ENCODE results near the gene ADGRE3. TPM values are rescaled to one million over a fixed set of nuclear protein-coding genes. Genes with fewer than 3 reads are reported as not detected.

The ADGRE3 gene
- total RNA-seq, 4 donors from 2014 or later = not detected

- in situ Hi-C loops (cut with MboI; ENCODE audit: low pct_ligation_motif_present in 1 of 4, low pct_unique_long_range_greater_than_20kb in 1 of 4, low sequenced_read_pairs in 3 of 4) = no loop called here
- peaks cover 8% of the 10 kb centered on the region for H3K27me3 ChIP-seq
- no peak overlapping the region for H3K27ac ChIP-seq
- no peaks in the 10 kb centered on the region for H3K9me3 ChIP-seq
- WGBS, 2 donors (ENCODE audit: low coverage in 1 of 2) = 72 to 89% methylated on average over 4 to 6 of the region's 6 CpGs
- no peak overlapping the region for H3K4me3 ChIP-seq
- TF ChIP-seq EP300 (IDR thresholded peaks at IDR 0.05; ENCODE audit: low read depth) = no peak
- TF ChIP-seq POLR2AphosphoS5 (IDR thresholded peaks at IDR 0.05) = no peak
- no peak for TF ChIP-seq CTCF (IDR thresholded peaks at IDR 0.05)
- no peak for TF ChIP-seq POLR2A (IDR thresholded peaks at IDR 0.05)
- no peak for DNase-seq
- H3K36me3 ChIP-seq = no peaks in the 10 kb centered on the region
- intact Hi-C loops (cut with DNase I; ENCODE audit: low total_unique reads) = no loop called here
- H3K4me1 ChIP-seq = no peaks in the 10 kb centered on the region
Observed at GRCh38 chr19:14677464-14677863, 2.8 kb upstream of the ADGRE3 start.

GRCh38 chr19:14676762-14677161, 2.1 kb upstream of the ADGRE3 start:
- intact Hi-C loops (cut with DNase I; ENCODE audit: low total_unique reads) (no loop called here), in situ Hi-C loops (cut with MboI; ENCODE audit: low pct_ligation_motif_present in 1 of 4, low pct_unique_long_range_greater_than_20kb in 1 of 4, low sequenced_read_pairs in 3 of 4) (no loop called here)
- no peak for TF ChIP-seq CTCF (IDR thresholded peaks at IDR 0.05)
- no peak for TF ChIP-seq POLR2AphosphoS5 (IDR thresholded peaks at IDR 0.05)
- TF ChIP-seq POLR2A (IDR thresholded peaks at IDR 0.05) = no peak
- no peak for TF ChIP-seq EP300 (IDR thresholded peaks at IDR 0.05; ENCODE audit: low read depth)
- Histone ChIP-seq H3K4me3 (no peak overlapping the region), H3K36me3 (no peaks in the 10 kb centered on the region), H3K4me1 (no peaks in the 10 kb centered on the region), H3K27me3 (peaks cover 8% of the 10 kb centered on the region), H3K27ac (no peak overlapping the region), H3K9me3 (no peaks in the 10 kb centered on the region)
- WGBS, 2 donors (ENCODE audit: low coverage in 1 of 2) = 86 to 93% methylated on average over 9 to 10 of the region's 10 CpGs
- DNase-seq = no peak

- no peaks in the 10 kb centered on the region for H3K4me1 ChIP-seq
- no peaks in the 10 kb centered on the region for H3K36me3 ChIP-seq
- no peak overlapping the region for H3K4me3 ChIP-seq
- no peak for DNase-seq
- intact Hi-C loops (cut with DNase I; ENCODE audit: low total_unique reads) = no loop called here
- in situ Hi-C loops (cut with MboI; ENCODE audit: low pct_ligation_motif_present in 1 of 4, low pct_unique_long_range_greater_than_20kb in 1 of 4, low sequenced_read_pairs in 3 of 4) = no loop called here
- 56 to 72% methylated on average over 1 of the region's 1 CpG for WGBS, 2 donors (ENCODE audit: low coverage in 1 of 2)
- peaks cover 0 to 3% of the 10 kb centered on the region in 2 donors for H3K9me3 ChIP-seq
- no peak overlapping the region for H3K27ac ChIP-seq
- TF ChIP-seq POLR2AphosphoS5 (IDR thresholded peaks at IDR 0.05) = no peak
- peaks cover 8% of the 10 kb centered on the region for H3K27me3 ChIP-seq
Observed at GRCh38 chr19:14673088-14673487, 1.6 kb downstream of the ADGRE3 start.

GRCh38 chr19:14672188-14672872, 2.3 kb downstream of the ADGRE3 start:
- intact Hi-C loops (cut with DNase I; ENCODE audit: low total_unique reads) = no loop called here
- Histone ChIP-seq H3K27me3 (peaks cover 8% of the 10 kb centered on the region), H3K4me3 (no peak overlapping the region), H3K4me1 (no peaks in the 10 kb centered on the region), H3K9me3 (peaks cover 0 to 3% of the 10 kb centered on the region in 2 donors), H3K27ac (no peak overlapping the region), H3K36me3 (no peaks in the 10 kb centered on the region)
- in situ Hi-C loops (cut with MboI; ENCODE audit: low pct_ligation_motif_present in 1 of 4, low pct_unique_long_range_greater_than_20kb in 1 of 4, low sequenced_read_pairs in 3 of 4) = no loop called here
- WGBS, 2 donors (ENCODE audit: low coverage in 1 of 2) = 86 to 100% methylated on average over 1 to 3 of the region's 3 CpGs
- DNase-seq = no peak
- TF ChIP-seq EP300 (IDR thresholded peaks at IDR 0.05; ENCODE audit: low read depth) (no peak), CTCF (IDR thresholded peaks at IDR 0.05) (no peak), POLR2AphosphoS5 (IDR thresholded peaks at IDR 0.05) (no peak), POLR2A (IDR thresholded peaks at IDR 0.05) (no peak)

- no peak for DNase-seq
- intact Hi-C loops (cut with DNase I; ENCODE audit: low total_unique reads) (no loop called here), in situ Hi-C loops (cut with MboI; ENCODE audit: low pct_ligation_motif_present in 1 of 4, low pct_unique_long_range_greater_than_20kb in 1 of 4, low sequenced_read_pairs in 3 of 4) (no loop called here)
- Histone ChIP-seq H3K4me1 (no peaks in the 10 kb centered on the region), H3K36me3 (no peaks in the 10 kb centered on the region), H3K27ac (no peak overlapping the region), H3K4me3 (no peak overlapping the region), H3K27me3 (peaks cover 8% of the 10 kb centered on the region), H3K9me3 (peaks cover 0 to 3% of the 10 kb centered on the region in 2 donors)
- 49 to 67% methylated on average over 2 of the region's 2 CpGs for WGBS, 2 donors (ENCODE audit: low coverage in 1 of 2)
- no peak for TF ChIP-seq CTCF (IDR thresholded peaks at IDR 0.05)
- TF ChIP-seq EP300 (IDR thresholded peaks at IDR 0.05; ENCODE audit: low read depth) = no peak
- no peak for TF ChIP-seq POLR2A (IDR thresholded peaks at IDR 0.05)
- TF ChIP-seq POLR2AphosphoS5 (IDR thresholded peaks at IDR 0.05) = no peak
Observed at GRCh38 chr19:14670408-14670807, 4.2 kb downstream of the ADGRE3 start.

Data from transverse colon (tissue), 4 donors.